Measurements from ENCODE around the gene DENND5B. TPM values are rescaled to one million over a fixed set of nuclear protein-coding genes. Genes with fewer than 3 reads are reported as not detected.

The DENND5B gene
- total RNA-seq, 4 donors from 2014 or later: 15.7 to 19.1 (median 18.5) TPM

DNA sequence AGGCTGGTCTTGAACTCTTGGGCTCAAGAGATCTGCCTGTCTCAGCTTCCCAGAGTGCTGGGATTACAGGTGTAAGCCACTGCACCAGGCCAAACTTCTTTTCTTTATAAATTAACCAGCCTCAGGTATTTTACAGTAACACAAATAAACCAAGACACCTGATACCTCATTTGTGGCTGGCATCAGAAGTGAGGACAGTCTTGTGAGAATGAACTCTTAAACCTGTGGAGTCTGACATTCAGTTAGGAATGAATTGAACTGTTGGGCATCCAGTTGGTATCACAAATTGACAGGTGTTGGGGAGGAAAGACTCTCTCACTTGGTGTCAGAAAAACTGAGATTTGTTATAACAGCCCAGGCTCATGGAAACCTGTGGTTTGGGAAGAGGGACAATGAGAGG, 120.5 kb downstream of the DENND5B start:
- H3K27ac ChIP-seq (replicated peaks in 1 of 4): no peak overlapping the region
- TF ChIP-seq EP300 (IDR thresholded peaks at IDR 0.05) (no peak), POLR2A (IDR thresholded peaks at IDR 0.05; ENCODE audit: low read depth) (no peak), POLR2AphosphoS5 (IDR thresholded peaks at IDR 0.05) (no peak)
- TF ChIP-seq, protein P1, sequence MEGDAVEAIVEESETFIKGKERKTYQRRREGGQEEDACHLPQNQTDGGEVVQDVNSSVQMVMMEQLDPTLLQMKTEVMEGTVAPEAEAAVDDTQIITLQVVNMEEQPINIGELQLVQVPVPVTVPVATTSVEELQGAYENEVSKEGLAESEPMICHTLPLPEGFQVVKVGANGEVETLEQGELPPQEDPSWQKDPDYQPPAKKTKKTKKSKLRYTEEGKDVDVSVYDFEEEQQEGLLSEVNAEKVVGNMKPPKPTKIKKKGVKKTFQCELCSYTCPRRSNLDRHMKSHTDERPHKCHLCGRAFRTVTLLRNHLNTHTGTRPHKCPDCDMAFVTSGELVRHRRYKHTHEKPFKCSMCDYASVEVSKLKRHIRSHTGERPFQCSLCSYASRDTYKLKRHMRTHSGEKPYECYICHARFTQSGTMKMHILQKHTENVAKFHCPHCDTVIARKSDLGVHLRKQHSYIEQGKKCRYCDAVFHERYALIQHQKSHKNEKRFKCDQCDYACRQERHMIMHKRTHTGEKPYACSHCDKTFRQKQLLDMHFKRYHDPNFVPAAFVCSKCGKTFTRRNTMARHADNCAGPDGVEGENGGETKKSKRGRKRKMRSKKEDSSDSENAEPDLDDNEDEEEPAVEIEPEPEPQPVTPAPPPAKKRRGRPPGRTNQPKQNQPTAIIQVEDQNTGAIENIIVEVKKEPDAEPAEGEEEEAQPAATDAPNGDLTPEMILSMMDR (IDR thresholded peaks at IDR 0.05): no peak
- DNase-seq (ENCODE audit: extremely low spot score): no peak
- no peaks in the 10 kb centered on the region for H3K4me1 ChIP-seq
- H3K9me3 ChIP-seq: no peaks in the 10 kb centered on the region
- H3K36me3 ChIP-seq: peaks cover 0 to under 1% (median 0%) of the 10 kb centered on the region in 4 donors
- no peaks in the 10 kb centered on the region for H3K27me3 ChIP-seq
- H3K4me3 ChIP-seq: no peak overlapping the region
- intact Hi-C loops (cut with DNase I): no loop called here

DNA sequence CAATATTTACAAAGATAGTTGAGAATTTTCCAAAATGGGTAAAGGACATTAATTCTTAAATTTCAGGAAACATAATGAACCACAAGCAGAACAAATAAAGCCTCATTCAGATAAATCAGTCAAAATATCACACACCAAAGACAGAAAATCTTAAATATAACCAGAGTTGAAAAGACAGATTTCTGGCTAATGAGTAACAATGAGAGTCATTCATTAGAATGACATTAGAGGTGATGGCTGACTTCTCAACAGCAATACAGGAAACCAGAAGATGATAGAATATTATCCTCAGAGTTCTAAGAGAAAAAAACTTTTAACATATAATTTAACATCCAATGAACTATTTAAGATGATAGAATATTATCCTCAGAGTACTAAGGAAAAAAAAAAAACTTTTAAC, 124.2 kb downstream of the DENND5B start:
- no peaks in the 10 kb centered on the region for H3K9me3 ChIP-seq
- H3K27ac ChIP-seq (replicated peaks in 1 of 4): no peak overlapping the region
- H3K36me3 ChIP-seq: no peaks in the 10 kb centered on the region
- H3K4me1 ChIP-seq: no peaks in the 10 kb centered on the region
- no peak for DNase-seq (ENCODE audit: extremely low spot score)
- TF ChIP-seq, protein P1 (IDR thresholded peaks at IDR 0.05): no peak
- TF ChIP-seq POLR2A (IDR thresholded peaks at IDR 0.05; ENCODE audit: low read depth) (no peak), POLR2AphosphoS5 (IDR thresholded peaks at IDR 0.05) (no peak), EP300 (IDR thresholded peaks at IDR 0.05) (no peak)
- intact Hi-C loops (cut with DNase I): no loop called here
- no peaks in the 10 kb centered on the region for H3K27me3 ChIP-seq
- H3K4me3 ChIP-seq: no peak overlapping the region

DNA sequence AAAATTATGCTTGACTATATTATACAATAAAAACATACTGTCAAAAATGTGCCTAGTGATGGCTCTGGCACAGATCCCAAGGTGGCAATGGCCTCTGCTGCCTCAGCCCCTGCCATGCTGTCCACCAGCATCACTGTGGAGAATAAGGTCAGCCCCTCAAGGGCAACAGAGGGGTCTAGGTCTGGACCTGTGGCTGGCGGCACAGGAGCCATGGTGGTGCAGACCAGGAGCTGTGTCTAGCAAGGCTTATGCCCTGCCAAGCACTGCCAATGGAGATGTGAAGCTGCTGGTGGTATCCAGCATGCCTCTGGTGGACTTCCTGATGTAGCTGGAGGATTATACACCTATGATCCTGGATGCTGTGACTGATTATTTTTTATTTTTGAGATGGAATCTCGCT, 125.9 kb downstream of the DENND5B start:
- H3K36me3 ChIP-seq: no peaks in the 10 kb centered on the region
- no peaks in the 10 kb centered on the region for H3K27me3 ChIP-seq
- H3K9me3 ChIP-seq: no peaks in the 10 kb centered on the region
- TF ChIP-seq POLR2A (IDR thresholded peaks at IDR 0.05; ENCODE audit: low read depth): no peak
- TF ChIP-seq, protein P1 (IDR thresholded peaks at IDR 0.05): no peak
- no peak for TF ChIP-seq EP300 (IDR thresholded peaks at IDR 0.05)
- TF ChIP-seq POLR2AphosphoS5 (IDR thresholded peaks at IDR 0.05): no peak
- H3K27ac ChIP-seq (replicated peaks in 1 of 4): no peak overlapping the region
- 93% methylated on average over 2 of the region's 2 CpGs for WGBS
- intact Hi-C loops (cut with DNase I): no loop called here
- H3K4me1 ChIP-seq: no peaks in the 10 kb centered on the region
- H3K4me3 ChIP-seq: no peak overlapping the region
- DNase-seq (ENCODE audit: extremely low spot score): no peak

DNA sequence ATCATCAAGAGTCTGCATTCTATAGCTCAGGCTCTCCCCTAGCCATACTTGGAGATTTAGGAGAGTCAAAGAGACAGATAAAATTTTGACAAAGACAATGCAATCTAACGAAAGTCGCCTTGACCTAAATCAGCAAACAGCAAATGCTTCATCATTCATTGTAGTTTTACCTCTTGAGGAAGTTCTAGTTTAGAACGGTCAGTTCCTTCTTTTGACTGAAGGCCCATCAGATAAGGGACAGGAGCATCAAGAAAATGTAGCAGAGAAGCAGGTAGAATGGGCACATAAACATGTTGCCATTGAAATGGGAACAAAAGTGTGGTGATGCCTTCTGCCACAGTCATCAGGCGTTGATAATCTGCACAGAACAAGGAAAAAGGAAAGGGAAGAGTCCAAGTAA, 130.9 kb downstream of the DENND5B start:
- no peaks in the 10 kb centered on the region for H3K36me3 ChIP-seq
- no peak overlapping the region for H3K4me3 ChIP-seq
- intact Hi-C loops (cut with DNase I): no loop called here
- no peaks in the 10 kb centered on the region for H3K9me3 ChIP-seq
- H3K27ac ChIP-seq (replicated peaks in 1 of 4): no peak overlapping the region
- no peak for DNase-seq (ENCODE audit: extremely low spot score)
- 89% methylated on average over 4 of the region's 4 CpGs for WGBS
- no peaks in the 10 kb centered on the region for H3K4me1 ChIP-seq
- no peaks in the 10 kb centered on the region for H3K27me3 ChIP-seq
- no peak for TF ChIP-seq POLR2AphosphoS5 (IDR thresholded peaks at IDR 0.05)
- TF ChIP-seq, protein P1 (IDR thresholded peaks at IDR 0.05): no peak
- TF ChIP-seq EP300 (IDR thresholded peaks at IDR 0.05): no peak
- TF ChIP-seq POLR2A (IDR thresholded peaks at IDR 0.05; ENCODE audit: low read depth): no peak

DNA sequence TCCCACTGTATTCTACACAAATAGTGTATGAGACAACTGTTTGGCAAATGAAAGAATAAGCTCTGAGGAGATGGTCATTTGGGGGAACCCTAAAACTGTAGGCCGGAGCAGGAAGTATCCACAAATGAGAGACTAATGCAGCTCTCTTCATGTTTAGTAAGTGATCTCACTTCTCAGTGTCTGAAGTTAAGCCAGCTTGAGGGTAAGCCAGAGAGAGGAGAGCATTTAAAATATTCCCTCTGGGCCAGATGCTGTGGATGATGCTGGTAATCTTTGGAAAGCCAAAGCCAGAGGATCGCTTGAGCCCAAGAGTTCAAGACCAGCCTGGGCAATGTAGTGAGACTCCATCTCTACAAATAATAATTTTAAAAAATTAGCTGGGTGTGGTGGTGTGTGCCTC, 134.4 kb downstream of the DENND5B start:
- TF ChIP-seq, protein P1 (IDR thresholded peaks at IDR 0.05): no peak
- no peak for TF ChIP-seq POLR2A (IDR thresholded peaks at IDR 0.05; ENCODE audit: low read depth)
- TF ChIP-seq POLR2AphosphoS5 (IDR thresholded peaks at IDR 0.05): no peak
- no peaks in the 10 kb centered on the region for H3K9me3 ChIP-seq
- 97% methylated on average over 2 of the region's 2 CpGs for WGBS
- no peaks in the 10 kb centered on the region for H3K27me3 ChIP-seq
- intact Hi-C loops (cut with DNase I): no loop called here
- H3K4me3 ChIP-seq: no peak overlapping the region
- H3K36me3 ChIP-seq: peaks cover 0 to 7% (median 5%) of the 10 kb centered on the region in 4 donors
- no peaks in the 10 kb centered on the region for H3K4me1 ChIP-seq
- no peak for DNase-seq (ENCODE audit: extremely low spot score)
- no peak overlapping the region for H3K27ac ChIP-seq (replicated peaks in 1 of 4)
